Activated T-cell treated with anti-CD3 and anti-CD28 coated beads for 24 hours (primary cell): ENCODE results near the gene MANF.
"Not testable (repeated sequence)": the region's sequence is repeated elsewhere in the genome, so short reads cannot be mapped to it uniquely, and the experiment has no call there.

Source experiments
- DNase-seq: peaks from one replicate; pipeline ENCODE4 v3.0.0-alpha.2; 2020; ENCODE audit warnings: low read depth

MANF gene

GRCh38 chr3:51373658-51374421 lies 11.3 kb upstream of the MANF start:
- no peak for DNase-seq

GRCh38 chr3:51374456-51374855 lies 10.6 kb upstream of the MANF start:
- DNase-seq = no peak

DNA sequence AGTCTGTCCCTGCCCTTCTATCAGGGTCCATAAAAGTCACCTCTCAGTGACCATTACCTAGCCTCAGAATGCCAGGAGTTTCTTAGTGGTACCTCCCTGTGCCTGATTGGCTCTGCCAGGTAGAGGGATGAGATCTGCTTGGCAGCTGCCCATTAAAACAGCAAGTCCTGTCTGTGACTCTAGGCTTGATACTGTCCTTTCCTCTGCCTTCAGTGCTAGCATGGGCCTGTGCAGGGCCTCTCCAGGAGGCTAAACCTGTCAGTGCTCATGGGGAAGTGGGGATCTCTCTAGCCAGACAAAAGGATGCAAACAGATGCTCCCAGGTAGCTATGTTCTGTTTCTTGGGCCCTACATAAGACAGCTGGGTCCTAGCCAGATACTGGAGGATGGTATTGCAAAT lies 10.0 kb upstream of the MANF start:
- DNase-seq = no peak

GRCh38 chr3:51375571-51375970 lies 9.5 kb upstream of the MANF start:
- DNase-seq = no peak

- no peak for DNase-seq
These were observed 7.0 kb upstream of the MANF start for GRCh38 chr3:51378065-51378464.

GRCh38 chr3:51378726-51379125 lies 6.4 kb upstream of the MANF start:
- DNase-seq = no peak

GRCh38 chr3:51379301-51379700 lies 5.8 kb upstream of the MANF start:
- DNase-seq = no peak

GRCh38 chr3:51379746-51380455 lies 5.2 kb upstream of the MANF start:
- DNase-seq = no peak

DNA sequence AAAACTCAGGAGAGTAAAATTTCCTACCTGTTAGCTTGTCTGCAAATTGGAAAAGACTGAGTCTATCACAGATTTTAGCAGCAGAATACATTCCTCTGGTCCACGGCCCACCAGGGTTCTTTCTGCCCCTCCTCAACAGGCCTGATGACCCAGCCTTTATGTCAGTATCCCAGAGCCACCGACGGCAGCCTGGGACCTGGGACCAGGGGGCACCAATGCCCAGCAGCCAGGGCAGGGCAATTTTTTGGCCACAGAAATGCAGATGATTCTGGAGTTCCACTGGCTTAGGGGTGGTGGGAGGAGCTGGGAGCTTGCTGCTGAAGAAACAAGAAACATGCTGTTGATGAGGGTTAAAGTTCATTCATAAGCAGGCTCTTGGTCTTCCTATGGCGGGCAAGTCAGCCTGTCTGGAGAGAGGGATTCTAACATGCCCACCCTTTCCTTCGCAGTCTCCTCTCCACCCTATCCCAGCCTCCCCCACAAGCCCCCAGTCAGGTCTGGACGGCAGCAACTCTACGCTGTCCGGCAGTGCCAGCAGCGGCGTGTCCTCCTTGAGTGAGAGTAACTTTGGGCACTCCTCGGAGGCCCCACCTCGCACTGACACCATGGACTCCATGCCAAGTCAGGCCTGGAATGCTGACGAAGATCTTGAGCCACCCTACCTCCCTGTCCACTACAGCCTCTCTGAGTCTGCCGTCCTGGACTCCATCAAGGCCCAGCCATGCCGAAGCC lies 4.3 kb upstream of the MANF start:
- DNase-seq = no peak

GRCh38 chr3:51381333-51381705 lies 3.8 kb upstream of the MANF start:
- DNase-seq = no peak

- no peak for DNase-seq
These were observed 2.9 kb upstream of the MANF start for GRCh38 chr3:51382076-51382745.

GRCh38 chr3:51382947-51383578 lies 2.0 kb upstream of the MANF start:
- DNase-seq = no peak

DNA sequence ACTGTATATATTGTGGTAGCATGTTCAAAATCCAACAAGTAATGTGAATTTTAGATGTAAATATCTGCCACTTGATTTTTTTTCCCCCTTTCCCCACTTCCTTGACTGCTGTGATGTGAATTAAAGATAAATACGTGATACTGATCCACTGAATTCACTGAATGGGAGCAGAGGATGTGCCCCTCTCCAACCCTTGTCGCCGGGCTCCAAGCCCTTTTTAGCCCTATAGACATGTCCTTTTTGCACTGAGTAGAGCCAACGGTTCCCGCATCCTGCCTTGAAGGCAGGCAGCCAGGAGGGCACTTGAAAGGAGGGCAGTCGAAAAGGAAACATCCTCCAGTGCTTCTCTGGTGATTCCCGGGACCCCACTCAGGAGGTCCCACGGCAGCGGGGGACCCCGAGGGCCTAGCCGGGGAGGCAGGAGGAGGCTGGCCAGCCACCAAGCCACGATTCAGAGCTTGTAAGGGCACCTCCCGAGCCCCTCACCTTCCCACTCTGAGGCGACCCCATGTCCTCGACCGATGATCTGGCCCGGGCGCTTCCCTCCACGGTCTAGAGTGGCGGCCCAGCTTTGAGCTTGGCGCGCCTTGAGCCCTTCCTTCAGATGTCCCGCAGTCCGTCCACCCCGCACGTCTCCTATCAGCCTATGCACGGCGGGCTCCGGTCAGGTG lies 901 bp upstream of the MANF start:
- DNase-seq = no peak

GRCh38 chr3:51385621-51386091 lies 565 bp downstream of the MANF start:
- no peak for DNase-seq

GRCh38 chr3:51386159-51386851 lies 1.2 kb downstream of the MANF start:
- DNase-seq = no peak

- no peak for DNase-seq
These were observed 1.8 kb downstream of the MANF start for GRCh38 chr3:51386852-51387229.

DNA sequence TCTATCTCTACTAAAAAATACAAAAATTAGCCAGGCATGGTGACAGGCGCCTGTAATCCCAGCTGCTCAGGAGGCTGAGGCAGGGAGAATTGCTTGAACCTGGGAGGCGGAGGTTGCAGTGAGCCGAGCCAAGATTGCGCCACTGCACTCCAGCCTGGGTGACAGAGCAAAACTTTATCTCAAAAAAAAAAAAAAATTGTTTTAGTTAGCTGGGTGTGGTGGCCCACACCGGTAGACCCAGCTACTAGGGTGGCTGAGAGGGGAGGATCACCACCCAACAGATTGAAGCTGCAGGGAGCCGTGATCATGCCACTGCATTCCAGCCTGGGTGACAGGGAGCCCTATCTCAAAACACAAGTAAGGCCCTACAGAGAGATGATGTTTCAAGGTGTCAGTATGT lies 2.2 kb downstream of the MANF start:
- DNase-seq = not testable (repeated sequence)

DNA sequence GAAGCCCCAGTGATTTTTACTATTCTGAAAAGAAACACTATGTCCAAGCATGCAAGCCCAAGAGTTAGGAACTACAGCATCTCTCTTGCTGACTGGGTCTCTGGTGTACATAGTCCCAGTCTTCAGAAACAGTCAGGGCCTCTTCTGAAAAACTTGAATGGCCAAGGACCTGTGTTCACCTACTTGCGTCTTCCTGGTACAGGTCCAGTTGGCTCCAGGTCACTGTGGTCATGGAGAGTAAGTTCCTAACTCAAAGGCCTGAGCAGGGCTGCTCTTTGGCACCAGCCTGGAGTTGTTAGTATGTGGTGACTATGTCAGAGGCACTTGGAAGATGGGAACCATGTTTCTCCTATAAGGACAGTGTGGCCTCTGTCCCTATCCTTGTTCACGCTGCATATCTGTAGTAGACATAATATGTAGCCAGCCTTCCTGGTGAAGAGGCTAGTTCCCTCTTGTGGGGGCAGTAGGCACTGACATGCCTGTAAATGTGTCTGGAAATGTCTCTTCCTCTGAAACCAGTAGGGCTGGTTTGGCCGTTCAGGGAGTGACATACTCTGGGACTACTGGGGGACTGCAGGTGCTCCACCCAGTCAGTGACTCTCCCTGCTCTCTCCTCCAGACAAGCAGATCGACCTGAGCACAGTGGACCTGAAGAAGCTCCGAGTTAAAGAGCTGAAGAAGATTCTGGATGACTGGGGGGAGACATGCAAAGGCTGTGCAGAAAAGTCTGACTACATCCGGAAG lies 3.4 kb downstream of the MANF start:
- no peak for DNase-seq

GRCh38 chr3:51389423-51390183 lies 4.5 kb downstream of the MANF start:
- no peak for DNase-seq
